Colon (tissue), 2 donors: ENCODE measurements around the gene GLUD2.
"Not testable (repeated sequence)": the region's sequence is repeated elsewhere in the genome, so short reads cannot be mapped to it uniquely, and the experiment has no call there.

Source experiments
- FAIRE-seq: peaks from 2 replicates; lab custom pipeline; 2012; peaks lifted over from hg19 to GRCh38; lab: Jason Lieb, UNC
- donor health status: control.
- donor health status: control.

GLUD2 gene

DNA sequence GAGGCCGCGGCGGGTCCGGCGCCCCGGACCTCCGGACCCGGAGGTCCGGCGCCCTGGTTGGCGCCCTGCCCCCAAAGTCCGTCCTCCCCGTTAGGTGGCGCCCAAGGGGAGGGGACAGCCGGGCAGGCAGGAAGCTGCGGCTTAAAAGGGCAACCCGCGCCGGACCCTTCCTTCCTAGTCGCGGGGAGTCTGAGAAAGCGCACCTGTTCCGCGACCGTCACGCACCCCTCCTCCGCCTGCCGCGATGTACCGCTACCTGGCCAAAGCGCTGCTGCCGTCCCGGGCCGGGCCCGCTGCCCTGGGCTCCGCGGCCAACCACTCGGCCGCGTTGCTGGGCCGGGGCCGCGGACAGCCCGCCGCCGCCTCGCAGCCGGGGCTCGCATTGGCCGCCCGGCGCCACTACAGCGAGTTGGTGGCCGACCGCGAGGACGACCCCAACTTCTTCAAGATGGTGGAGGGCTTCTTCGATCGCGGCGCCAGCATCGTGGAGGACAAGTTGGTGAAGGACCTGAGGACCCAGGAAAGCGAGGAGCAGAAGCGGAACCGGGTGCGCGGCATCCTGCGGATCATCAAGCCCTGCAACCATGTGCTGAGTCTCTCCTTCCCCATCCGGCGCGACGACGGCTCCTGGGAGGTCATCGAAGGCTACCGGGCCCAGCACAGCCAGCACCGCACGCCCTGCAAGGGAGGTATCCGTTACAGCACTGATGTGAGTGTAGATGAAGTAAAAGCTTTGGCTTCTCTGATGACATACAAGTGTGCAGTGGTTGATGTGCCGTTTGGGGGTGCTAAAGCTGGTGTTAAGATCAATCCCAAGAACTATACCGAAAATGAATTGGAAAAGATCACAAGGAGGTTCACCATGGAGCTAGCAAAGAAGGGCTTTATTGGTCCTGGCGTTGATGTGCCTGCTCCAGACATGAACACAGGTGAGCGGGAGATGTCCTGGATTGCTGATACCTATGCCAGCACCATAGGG is at the start of gene GLUD2:
TSS of gene GLUD2 (plus strand) at position 170 of the 979 bp plus-strand sequence. CDS start at position 245, 75 bp downstream.
- FAIRE-seq, result not testable (repeated sequence)

DNA sequence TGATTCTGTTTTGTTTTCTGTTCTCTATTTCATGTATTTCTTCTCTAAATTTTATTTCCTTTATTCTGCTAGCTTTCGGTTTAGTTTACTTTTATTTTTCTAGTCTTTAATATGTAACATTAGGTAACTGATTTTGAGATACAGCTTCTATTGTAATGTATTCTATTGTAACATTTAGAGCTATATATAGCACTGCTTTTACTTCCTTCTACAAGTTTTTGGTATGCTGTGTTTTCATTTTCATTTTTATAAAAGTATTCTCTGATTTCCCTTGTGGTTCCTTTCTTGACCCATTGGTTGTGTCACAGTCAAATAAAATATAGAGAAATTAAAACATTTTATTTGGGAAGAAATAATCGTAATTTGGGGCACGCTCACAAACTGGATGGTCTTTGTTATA is 48.0 kb upstream of the GLUD2 start:
- FAIRE-seq, result no peak

DNA sequence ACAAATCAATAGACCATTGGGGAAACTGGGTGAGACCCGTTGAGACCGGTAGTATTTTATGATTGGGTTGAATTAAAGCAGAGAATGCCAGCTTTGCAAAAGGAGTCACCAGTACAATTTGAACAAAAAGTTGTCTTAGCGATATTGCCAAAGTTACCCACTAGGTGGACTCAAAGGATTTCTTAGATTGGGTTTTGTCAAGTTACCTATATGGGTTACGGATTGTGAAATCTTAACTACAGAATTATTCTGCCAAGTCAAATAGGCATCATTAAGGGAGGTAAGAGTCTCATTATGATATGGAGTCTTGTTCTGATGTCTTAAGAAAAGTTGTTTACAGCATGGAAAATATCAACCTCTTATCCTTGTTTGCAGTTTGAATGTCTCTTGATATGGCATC is 46.8 kb upstream of the GLUD2 start:
- no peak for FAIRE-seq

DNA sequence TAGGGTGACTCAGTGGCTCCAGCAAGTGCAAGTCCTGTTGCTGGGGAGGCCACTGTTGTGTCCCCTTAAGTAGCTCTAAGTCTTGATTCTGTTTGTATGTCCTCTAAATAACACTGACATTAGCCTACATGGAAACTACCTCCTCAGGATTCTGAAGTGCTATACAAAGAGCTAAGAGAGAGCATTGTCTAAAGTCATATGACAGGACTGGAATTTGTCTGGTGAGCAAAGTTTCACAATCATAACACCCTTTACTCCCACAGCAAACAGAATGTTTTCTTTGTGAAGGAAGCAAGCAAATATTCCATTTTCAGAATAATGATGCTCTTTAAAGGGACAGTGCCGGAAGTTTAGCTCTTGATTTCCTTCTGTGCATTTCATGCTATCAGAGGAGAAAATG is 38.5 kb upstream of the GLUD2 start:
- FAIRE-seq, result no peak

DNA sequence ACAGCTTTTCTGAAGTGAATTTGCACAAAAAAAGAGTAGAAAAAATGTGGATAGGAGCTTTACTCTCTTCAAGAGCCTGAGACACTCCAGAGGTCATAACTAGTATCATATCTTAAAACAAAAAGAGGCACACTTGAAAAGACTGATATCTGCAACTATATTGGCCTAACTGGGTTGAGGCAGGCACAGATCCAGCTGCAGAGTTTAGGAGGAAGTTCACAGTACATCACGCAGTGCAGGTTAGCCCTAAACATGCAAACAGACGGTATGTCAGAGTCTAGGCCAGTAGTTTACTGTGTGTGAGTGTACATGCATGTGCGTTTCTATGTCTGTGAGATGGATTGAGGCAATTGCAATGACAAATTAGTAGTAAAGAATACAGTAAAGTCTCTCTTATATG is 37.6 kb upstream of the GLUD2 start:
- no peak for FAIRE-seq

DNA sequence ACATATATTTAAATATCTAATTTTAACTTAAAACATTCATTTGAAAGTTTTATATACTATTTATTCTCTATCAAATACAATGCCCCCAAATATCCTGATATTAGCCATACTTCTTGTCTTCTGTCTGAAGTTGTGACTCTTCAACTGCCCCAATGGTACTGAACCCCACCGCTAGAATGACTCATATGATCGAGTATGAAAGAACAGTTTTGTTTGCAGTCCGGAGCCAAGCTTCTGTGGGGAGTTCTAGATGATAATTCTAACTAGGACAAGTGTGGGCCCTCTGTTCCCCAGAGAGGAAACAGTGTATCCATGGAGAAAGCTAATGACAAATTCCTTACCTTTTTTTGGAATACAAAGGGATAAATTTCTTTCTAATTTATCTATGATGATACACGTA is 37.2 kb upstream of the GLUD2 start:
- FAIRE-seq, result peak; percentile 10

DNA sequence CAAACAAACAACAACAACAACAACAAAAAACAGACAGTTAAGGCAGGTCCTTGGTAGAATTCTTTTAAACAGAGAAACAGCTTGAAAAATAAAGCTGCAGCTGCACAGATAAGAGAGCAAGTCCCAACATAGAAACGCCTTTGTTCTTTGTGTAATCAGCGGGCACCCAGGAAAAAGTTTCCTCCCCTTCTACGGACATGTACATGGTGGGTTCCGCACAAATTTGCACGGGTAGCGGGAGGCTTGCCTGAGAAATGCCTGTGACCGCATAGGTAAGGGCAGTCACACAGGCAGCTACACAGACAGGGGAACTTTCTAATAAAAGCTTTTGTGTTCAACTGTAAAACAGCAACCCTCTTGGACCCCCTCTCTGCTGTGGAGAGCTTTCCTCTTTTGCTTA is 36.2 kb upstream of the GLUD2 start:
- no peak for FAIRE-seq

DNA sequence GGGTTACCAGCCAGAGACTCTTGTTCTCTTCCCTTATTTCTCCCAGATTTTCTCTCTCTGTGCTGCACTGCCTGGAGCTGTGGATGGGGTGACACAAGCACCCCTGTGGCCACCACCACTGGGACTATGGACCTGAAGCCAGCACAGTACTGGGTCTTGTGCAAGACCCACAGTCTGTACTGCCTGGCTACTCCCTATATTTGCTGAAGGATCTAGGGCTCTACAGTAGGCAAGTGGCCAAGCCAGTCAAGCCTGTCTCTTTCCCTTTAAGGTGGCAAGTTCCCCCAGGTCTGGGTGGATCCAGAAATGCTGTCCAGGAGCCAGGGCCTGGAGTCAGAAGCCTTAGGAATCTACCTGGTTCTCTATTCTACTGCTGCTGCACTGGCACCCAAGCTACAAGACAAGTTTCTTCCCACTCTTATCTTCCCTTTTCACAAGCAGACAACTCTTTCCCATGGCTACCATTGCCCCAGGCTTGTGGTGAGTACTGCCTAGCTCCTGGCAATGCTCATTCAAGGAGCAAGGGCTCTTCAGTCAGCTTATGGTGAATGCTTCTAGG is 33.4 kb upstream of the GLUD2 start:
- FAIRE-seq, result no peak

DNA sequence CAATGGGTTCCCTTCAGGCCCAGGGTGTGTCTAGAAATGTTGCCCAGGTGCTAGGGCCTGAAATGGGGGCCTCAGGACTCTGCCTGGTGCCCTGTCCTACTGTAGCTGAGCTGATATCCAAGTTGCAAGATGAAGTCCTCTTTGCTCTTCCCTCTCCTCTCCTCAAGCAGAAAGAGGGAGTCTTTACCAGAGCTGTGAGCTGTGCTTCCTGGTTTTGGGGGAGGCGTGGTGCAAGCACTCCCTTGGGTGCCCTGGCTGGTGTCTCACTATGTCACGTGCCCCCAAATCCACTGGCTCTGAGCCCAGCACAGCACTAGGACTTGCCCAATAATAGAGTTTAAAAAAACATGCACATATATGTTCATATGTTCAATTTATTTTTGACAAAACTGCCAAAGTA is 32.6 kb upstream of the GLUD2 start:
- FAIRE-seq, result no peak

DNA sequence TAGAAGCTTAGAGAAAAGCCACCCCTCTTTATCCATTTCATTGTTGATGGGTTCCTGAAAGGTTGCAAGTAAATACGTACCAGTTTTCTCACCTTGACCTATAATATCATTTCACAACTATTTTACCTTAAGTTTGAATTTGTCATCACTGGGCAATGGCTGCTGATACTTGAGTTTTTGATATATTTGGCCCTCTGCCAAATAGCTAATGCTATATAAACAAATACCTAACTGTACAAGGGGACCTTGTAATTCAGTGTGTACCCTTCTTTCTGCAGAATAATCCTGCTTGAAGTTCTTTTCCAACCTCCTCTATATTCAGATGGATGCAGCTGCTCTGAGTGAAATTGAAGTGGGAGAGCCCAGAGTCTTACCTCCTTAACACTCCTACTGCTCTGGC is 19.0 kb upstream of the GLUD2 start:
- FAIRE-seq, result no peak

DNA sequence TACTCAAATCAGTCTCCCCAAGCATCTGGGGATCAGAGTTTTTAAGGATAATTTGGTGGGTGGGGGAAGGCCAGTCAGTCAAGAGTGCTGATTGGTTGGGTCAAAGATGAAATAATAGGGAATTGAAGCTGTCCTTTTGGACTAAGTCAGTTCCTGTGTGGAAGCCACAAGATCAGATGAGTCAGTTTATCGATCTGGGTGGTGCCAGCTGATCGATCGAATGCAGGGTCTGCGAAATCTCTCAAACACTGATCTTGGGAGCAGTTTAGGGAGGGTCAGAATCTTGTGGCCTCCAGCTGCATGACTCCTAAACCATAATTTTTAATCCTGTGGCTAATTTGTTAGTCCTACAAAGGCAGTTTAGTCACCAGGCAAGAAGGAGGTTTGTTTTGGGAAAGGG is 17.3 kb upstream of the GLUD2 start:
- no peak for FAIRE-seq

DNA sequence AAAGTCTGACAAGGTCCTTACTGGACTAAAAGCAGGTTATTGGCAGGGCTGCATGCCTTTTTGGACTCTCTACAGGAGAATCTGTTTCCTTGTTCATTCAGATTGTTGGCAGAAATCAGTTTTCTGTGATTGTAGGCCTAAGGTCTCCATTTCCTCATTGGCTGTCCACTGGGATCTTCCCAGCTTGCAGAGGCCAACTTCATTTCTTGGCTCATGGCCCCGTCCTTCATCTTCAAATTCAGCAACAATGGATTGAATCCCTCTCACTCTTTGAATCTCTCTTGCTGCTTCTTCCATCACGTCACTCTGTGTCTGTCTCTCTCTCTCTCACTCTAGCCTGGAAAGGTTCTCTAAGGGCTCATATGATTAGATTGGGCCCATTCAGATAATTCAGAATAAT is 14.9 kb upstream of the GLUD2 start:
- no peak for FAIRE-seq

DNA sequence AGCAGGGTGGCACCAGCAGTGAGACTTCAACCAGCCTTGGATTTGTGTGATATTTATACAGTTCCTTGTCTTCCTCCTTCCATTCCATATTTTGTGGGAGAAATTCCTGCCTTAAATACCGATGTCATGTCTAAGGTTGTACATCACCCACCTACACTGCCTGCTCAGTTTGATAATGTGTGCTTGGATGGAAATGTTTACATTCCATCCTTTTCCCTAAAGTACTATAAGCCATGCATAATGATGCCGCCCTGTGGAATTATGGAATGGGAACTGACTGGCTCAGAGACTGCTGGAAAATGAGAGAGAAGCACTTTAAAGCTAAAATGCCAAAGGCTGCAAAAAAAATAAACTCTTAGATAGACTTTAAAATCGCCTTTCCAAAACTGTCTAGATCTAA is 11.3 kb upstream of the GLUD2 start:
- no peak for FAIRE-seq

DNA sequence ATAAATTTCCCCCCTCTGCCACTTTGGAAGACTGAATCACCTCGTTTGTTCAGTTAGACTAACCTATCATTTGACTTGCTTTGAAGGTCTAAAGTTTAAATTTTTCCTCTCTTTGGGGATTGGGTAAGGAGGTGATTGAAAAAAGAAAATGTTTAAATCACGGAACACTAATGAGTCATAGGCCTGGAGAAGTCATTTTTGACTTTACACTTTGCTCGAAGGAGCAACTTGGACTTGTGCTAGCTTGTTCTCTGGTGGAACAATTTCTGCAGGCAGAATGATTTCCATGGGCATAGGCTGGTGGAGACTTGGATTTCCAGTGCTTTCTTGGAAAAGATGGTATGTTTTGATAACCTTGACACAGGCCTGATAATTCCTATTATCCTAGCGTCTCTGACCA is 10.5 kb upstream of the GLUD2 start:
- FAIRE-seq, result no peak

DNA sequence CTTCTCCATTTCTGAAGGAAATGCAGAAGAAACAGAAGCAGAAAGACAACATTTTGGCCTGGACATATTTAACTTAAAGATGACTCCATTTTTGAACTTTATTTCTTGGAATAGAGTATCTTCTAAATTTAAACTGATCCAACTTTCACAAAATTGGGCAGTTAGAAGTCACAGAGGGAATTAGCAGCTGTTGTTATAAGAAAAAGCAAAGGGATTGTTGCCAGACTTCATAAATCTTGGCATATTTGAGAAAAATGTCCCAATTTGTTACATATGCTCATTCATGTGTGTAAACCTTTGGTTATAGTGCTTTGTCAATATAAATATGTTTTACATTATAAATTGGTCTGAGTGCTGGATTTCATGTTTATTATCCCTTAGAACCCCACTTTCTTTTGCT is 3.4 kb downstream of the GLUD2 start:
- FAIRE-seq, result no peak

DNA sequence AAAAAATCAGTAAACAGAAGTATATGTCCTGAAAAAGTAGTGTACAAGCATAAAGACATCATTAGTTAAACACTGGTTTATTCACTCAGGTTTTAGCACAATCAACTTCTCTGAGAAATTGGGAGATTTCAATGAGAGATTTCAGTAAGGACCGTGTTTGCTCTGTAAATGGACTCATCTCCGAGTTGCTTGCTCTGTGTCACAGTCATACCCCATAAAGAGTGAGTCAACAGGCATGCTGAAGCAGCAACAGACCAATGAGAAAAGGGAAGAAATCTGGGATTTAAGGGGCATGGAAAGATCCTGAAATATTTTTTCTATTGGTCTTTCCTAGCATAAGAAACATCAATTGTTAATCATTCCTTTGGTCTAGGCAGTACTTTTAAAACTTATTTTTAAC is 4.7 kb downstream of the GLUD2 start:
- no peak for FAIRE-seq

DNA sequence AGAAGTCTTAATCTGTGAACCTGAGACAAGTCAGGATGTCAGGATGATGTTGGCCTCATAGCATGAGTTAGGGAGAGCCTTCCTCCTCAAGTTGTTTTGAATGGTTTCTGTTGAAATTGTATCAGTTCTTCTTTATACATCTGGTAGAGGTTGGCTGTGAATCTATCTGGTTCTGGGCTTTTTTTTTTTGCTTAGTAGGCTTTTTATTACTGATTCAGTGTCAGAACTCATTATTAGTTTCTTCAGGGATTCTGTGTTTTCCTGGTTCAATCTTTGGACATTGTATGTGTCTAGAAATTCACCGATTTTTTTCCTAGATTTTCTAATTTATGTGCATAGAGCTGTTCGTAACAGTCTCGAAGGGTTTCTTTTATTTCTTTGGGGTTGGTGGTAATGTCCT is 14.9 kb downstream of the GLUD2 start:
- FAIRE-seq, result no peak

DNA sequence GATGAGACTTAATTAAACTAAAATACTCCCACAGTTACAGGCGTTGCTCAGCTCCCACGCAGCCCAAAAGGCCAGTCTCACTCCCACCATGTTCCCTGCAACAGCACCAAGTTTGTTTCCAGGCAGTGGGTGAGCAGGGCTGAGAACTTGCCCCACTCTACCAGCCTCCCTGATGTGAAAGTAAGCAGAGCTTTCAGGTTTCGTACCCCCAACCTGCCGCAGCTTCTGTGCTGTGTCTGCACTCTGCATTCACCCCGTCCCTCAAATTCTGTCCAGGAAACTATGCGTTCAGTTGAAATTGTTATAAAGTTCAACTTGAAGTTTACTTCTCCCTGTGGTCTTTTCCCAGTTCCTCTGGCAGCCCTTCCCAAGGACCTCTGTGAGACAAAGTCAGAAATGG is 17.2 kb downstream of the GLUD2 start:
- no peak for FAIRE-seq

DNA sequence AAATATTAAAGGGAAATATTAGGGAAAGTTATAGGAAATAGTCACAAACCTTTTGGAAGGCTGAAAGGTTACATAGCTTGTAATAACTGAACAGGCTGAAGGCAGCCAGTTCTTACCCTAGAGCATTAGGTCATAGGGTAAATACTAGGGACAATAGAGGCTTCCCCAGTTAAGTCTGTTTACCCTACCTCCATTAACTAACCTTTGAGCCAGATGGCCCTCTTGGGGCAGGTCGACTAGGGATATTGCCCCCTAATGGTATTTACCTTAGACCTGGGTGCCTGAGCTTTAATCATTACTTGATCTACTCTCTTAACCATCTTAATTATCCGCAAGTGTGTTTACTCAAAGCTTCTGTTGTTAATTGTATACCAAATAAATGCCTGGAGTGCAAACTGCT is 36.8 kb downstream of the GLUD2 start:
- not testable (repeated sequence) for FAIRE-seq

DNA sequence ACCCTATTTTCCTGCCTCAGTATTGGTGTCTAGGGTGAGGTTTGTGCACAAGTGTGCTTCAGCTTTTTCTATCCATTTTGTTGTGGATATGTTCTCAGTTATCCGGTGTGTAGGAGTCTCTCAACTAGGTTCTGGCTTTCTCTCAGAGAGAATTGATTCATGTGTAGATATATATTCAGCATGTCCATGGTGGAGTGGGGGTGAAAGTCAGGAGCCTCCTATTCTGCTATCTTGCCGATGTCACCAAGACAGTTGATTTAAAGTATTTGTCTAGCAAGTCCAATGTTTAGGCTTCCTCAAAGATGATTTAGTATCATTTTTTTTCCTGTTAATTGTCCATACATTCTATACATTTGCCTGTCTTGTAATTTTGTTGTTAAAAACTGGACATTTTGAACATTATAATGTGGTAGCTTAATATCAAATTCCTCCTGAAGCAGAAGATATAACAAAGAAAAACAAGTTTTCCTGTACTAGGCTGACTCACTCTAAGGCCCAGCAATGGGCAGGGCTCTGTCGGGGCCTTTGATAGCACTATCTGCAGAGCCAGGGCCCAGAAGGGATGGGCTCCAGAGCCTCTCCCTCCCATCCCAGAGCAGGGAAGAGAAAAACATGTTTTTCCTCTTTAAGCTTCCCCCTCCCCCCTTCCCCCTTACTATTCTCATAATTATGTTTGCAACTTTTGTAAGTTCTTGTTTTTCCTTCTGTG is 37.6 kb downstream of the GLUD2 start:
- FAIRE-seq, result no peak

DNA sequence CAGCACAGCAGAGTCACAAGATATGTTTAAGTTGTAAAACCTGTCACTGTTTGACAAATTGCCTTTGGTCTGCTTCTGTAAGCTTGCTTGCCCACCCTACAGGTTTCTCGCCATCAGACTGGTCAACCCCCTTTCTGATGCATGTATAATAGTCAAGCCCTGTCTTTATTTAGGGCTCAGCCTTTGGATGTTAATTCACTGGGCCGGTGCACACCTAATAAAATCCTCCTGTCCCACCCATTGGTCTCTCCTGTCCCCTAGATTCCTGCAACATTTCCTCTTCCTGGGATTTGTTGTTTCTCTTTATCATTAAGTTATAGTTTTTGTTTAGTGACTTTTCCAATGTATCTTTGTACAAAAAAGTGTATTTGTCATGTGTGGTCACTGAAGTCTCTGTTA is 38.2 kb downstream of the GLUD2 start:
- FAIRE-seq, result no peak

DNA sequence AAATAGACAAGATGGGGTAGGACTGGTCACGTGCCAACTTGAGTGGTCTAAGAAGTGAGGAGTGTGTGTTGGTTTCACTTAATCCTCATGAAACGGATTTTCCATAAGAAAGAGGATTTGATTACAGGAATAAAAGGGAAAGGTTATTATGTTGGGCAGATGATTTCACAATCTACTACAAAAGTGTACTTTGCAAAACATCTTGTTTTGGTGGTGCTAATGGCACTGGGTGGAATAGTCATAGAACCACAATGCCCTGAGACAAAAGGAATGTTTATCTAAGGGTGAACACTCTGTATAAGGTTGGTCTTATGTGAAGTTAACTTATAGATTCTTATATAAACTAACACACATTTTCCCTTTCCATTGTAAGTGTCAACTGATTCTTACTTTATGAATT is 45.6 kb downstream of the GLUD2 start:
- FAIRE-seq, result no peak
